K562 (cell line): ENCODE results near the gene ADGRL3. TPM values are rescaled to one million over a fixed set of nuclear protein-coding genes. Genes with fewer than 3 reads are reported as not detected.

Experiments
- ATAC-seq: fragments of 200-7000 bp; cut with Tn5 transposase; 3 replicates; pipeline ENCODE4 v1.9.1; 2020; ENCODE audit warnings: moderate library complexity
- BruUV-seq: library from RNA; stranded (reverse); fragments of 400-500 nt; replicated peaks from 2 replicates; lab custom pipeline; 2021; lab: Mats Ljungman, UMichigan
- CTCF ChIA-PET: fragments of 300-600 bp; formaldehyde crosslinking; extraction: SDS; loops from one replicate; lab custom pipeline; 2021; ENCODE audit warnings: low intra/inter-chr PET ratio; lab: Yijun Ruan, JAX
- POLR2A ChIA-PET: fragments of 300-600, 350-650 bp; sonication (Branson Sonifier 250); formaldehyde crosslinking; extraction: SDS; loops from one replicate; lab custom pipeline; 2021; ENCODE audit warnings: antibody characterized with exemption, inconsistent platforms; lab: Yijun Ruan, JAX
- DNase-seq, 4 experiments: peaks; one replicate each; pipeline versions ENCODE4 v3.0.0 to v3.0.0-alpha.2; 2011 to 2018; ENCODE audit warnings: low spot score in 3 of 4, mixed read lengths in 3 of 4; ENCODE audit errors: extremely low read depth in 1 of 4
- FAIRE-seq: peaks from 2 replicates; lab custom pipeline; 2011; peaks lifted over from hg19 to GRCh38; lab: Jason Lieb, UNC
- H2AFZ ChIP-seq: 2 replicates; pipeline ENCODE4 v1.6.0; 2011; ENCODE audit warnings: low read depth, low read length, control low read depth, inconsistent platforms
- H3K27ac ChIP-seq: fragments of 200-600 bp; 3 replicates; pipeline ENCODE4 v1.8.0; 2011; ENCODE audit warnings: low read depth, mild to moderate bottlenecking, control low read depth, inconsistent platforms, low read length, moderate library complexity, mixed read lengths; ENCODE audit errors: extremely low read depth
- H3K27me3 ChIP-seq, 2 experiments: fragments of 300-600 bp in 1 of 2; 2 replicates in 1 of 2; 3 replicates in 1 of 2; pipeline versions ENCODE4 v1.6.0 to v1.8.0; 2011; ENCODE audit warnings: inconsistent platforms in 2 of 2, low read length in 2 of 2, mild to moderate bottlenecking in 1 of 2, mixed read lengths in 1 of 2, moderate library complexity in 1 of 2; ENCODE audit not compliant: control insufficient read depth in 2 of 2, insufficient read depth in 2 of 2
- H3K36me3 ChIP-seq: fragments of 300-600 bp; 3 replicates; pipeline ENCODE4 v1.8.0; 2011; ENCODE audit warnings: mild to moderate bottlenecking, low read length, inconsistent platforms; ENCODE audit not compliant: control insufficient read depth, insufficient read depth
- H3K4me1 ChIP-seq, 2 experiments: fragments of 200-600 bp in 1 of 2; replicated peaks in 1 of 2; 2 replicates in 1 of 2; 3 replicates in 1 of 2; pipeline versions ENCODE4 v1.5.1 to v1.8.0; 2011; ENCODE audit warnings: inconsistent platforms in 2 of 2, low read length in 2 of 2, mild to moderate bottlenecking in 1 of 2, mixed read lengths in 1 of 2, moderate library complexity in 1 of 2; ENCODE audit not compliant: control insufficient read depth in 2 of 2, insufficient read depth in 2 of 2
- H3K4me2 ChIP-seq: 2 replicates; pipeline ENCODE4 v1.6.1; 2011; ENCODE audit warnings: low read length, control low read depth, inconsistent platforms, mixed read lengths; ENCODE audit not compliant: insufficient read depth
- H3K4me3 ChIP-seq: fragments of 200-600 bp; sonication (generic), shearing (Covaris generic); 2 replicates; pipeline ENCODE4 v1.5.1; 2016; ENCODE audit warnings: control low read depth, inconsistent platforms
- H3K79me2 ChIP-seq: fragments of 200-600 bp; 3 replicates; pipeline ENCODE4 v1.8.0; 2011; ENCODE audit warnings: low read length, inconsistent platforms; ENCODE audit not compliant: control insufficient read depth, insufficient read depth
- H3K9ac ChIP-seq, 2 experiments: 2 replicates each; pipeline versions ENCODE4 v1.6.0 to v1.6.1; 2011; ENCODE audit warnings: low read depth in 2 of 2, low read length in 2 of 2, control low read depth in 1 of 2, inconsistent platforms in 1 of 2, mild to moderate bottlenecking in 1 of 2, mixed read lengths in 1 of 2; ENCODE audit not compliant: insufficient read depth in 1 of 2
- H3K9me1 ChIP-seq: one replicate; pipeline ENCODE4 v1.6.0; 2011; ENCODE audit warnings: inconsistent platforms, mild to moderate bottlenecking, low read length, moderate library complexity; ENCODE audit not compliant: control insufficient read depth, insufficient read depth
- H3K9me3 ChIP-seq: replicated peaks from 2 replicates; pipeline ENCODE4 v1.5.1; 2011; ENCODE audit warnings: low read depth, low read length, inconsistent platforms; ENCODE audit not compliant: control insufficient read depth, insufficient read depth
- H4K20me1 ChIP-seq: replicated peaks from 2 replicates; pipeline ENCODE4 v1.6.1; 2011; ENCODE audit warnings: low read length, inconsistent platforms, mixed read lengths; ENCODE audit not compliant: control insufficient read depth, insufficient read depth
- HNRNPL ChIP-seq: fragments of 200-400 bp; formaldehyde crosslinking; IDR thresholded peaks from 2 replicates; pipeline ENCODE4 v1.6.1; 2017; ENCODE audit warnings: low read depth, mild to moderate bottlenecking, low read length
- JUND ChIP-seq, 2 experiments: IDR thresholded peaks; 2 replicates in 1 of 2; 3 replicates in 1 of 2; pipeline ENCODE4 v1.6.1; 2011; ENCODE audit warnings: borderline replicate concordance in 2 of 2, low read depth in 2 of 2, low read length in 2 of 2, improper control_type of control experiment in 1 of 2, missing biosample characterization in 1 of 2, missing genetic modification characterization in 1 of 2, missing genetic modification reagents in 1 of 2
- PHB2 ChIP-seq: fragments of 450-650 bp; IDR thresholded peaks from 2 replicates; pipeline ENCODE4 v1.6.1; 2017; ENCODE audit warnings: low read depth
- PHF21A ChIP-seq: fragments of 450-650 bp; IDR thresholded peaks from 2 replicates; pipeline ENCODE4 v1.6.1; 2017; ENCODE audit warnings: low read depth, borderline replicate concordance
- POLR2AphosphoS2 ChIP-seq: IDR thresholded peaks from 2 replicates; pipeline ENCODE4 v1.6.1; 2012; ENCODE audit warnings: low read length, improper control_type of control experiment
- RBM39 ChIP-seq: fragments of 200-400 bp; formaldehyde crosslinking; optimal IDR thresholded peaks from 2 replicates; pipeline ENCODE3; 2018; ENCODE audit warnings: low read depth, low read length
- RREB1 ChIP-seq: fragments of 250-450 bp; sonication (Bioruptor Pico); IDR thresholded peaks from 2 replicates; pipeline ENCODE4 v1.4.0; 2020
- SLC30A9 ChIP-seq: fragments of 250-450 bp; sonication (Bioruptor Pico); IDR thresholded peaks from 2 replicates; pipeline ENCODE4 v1.8.0; 2022; ENCODE audit warnings: mild to moderate bottlenecking, moderate library complexity
- TAL1 ChIP-seq: fragments of 450-650 bp; IDR thresholded peaks from 2 replicates; pipeline ENCODE4 v1.6.1; 2016; ENCODE audit warnings: mild to moderate bottlenecking
- TBP ChIP-seq: optimal IDR thresholded peaks from 2 replicates; pipeline ENCODE3; 2011; ENCODE audit warnings: low read depth, low read length, improper control_type of control experiment
- ZNF695 ChIP-seq: fragments of 450-650 bp; formaldehyde crosslinking; IDR thresholded peaks from 2 replicates; pipeline ENCODE4 v1.4.0; 2020; ENCODE audit warnings: mild to moderate bottlenecking, moderate library complexity
- ZNF75A ChIP-seq: fragments of 450-650 bp; formaldehyde crosslinking; IDR thresholded peaks from 2 replicates; pipeline ENCODE4 v1.4.0; 2020; ENCODE audit warnings: mild to moderate bottlenecking
- ZNF785 ChIP-seq: fragments of 250-450 bp; sonication (Bioruptor Pico); IDR thresholded peaks from 2 replicates; pipeline ENCODE4 v1.4.0; 2020; ENCODE audit warnings: mild to moderate bottlenecking
- WGBS: fragments of 100-300 bp; shearing (Covaris generic); methylation state at CpG from one replicate; pipeline ENCODE4 v1.1.6; 2016; ENCODE audit warnings: low coverage, mixed read lengths; ENCODE audit not compliant: insufficient coverage; ENCODE audit errors: missing lambda C conversion rate; 5-methylcytosine and 5-hydroxymethylcytosine counted together
- in situ Hi-C: fragments of 300-500 bp; cut with MboI; formaldehyde crosslinking; loops from 4 replicates; pipeline ENCODE4 v1.15.0; 2018; ENCODE audit warnings: inconsistent platforms, mixed read lengths
- intact Hi-C: fragments of 100-400 bp; cut with micrococcal nuclease; formaldehyde crosslinking; loops from 2 replicates; pipeline ENCODE4 v1.14.2; 2022
- polyA plus RNA-seq, 8 experiments: library from polyadenylated mRNA; depleted of rRNA in 4 of 8; stranded (reverse) in 5 of 8; unstranded in 3 of 8; fragments of >200 nt; fragmentation: Nextera tagmentation in 2 of 8; fragmentation: Illumina TruSeq in 1 of 8; extraction: Ambion mirVana in 2 of 8; extraction: Trizol in 1 of 8; gene quantifications; 2 replicates each; pipeline versions ENCODE4 v1.2.1 to v1.2.3, GENCODE V29; 2011 to 2014; ENCODE audit warnings: inconsistent platforms in 1 of 8, missing spikeins in 1 of 8
- total RNA-seq, 7 experiments: library from RNA; depleted of rRNA in 6 of 7; stranded (reverse); fragments of >200 nt in 6 of 7; fragmentation: Illumina TruSeq in 2 of 7; extraction: Trizol in 2 of 7; gene quantifications; 2 replicates each; pipeline versions ENCODE4 v1.2.1 to v1.2.3, GENCODE V29; 2011 to 2021; ENCODE audit warnings: low replicate concordance in 1 of 7
- TF ChIP-seq, protein P1 (sequence below): sonication (generic); formaldehyde crosslinking; IDR thresholded peaks from 2 replicates; pipeline ENCODE4 v1.8.0; 2022; ENCODE audit warnings: missing genetic modification reagents, mild to moderate bottlenecking, borderline replicate concordance
- TF ChIP-seq, protein P2 (sequence below): fragments of 450-650 bp; formaldehyde crosslinking; IDR thresholded peaks from 2 replicates; pipeline ENCODE4 v1.4.0; 2020; ENCODE audit warnings: mild to moderate bottlenecking, moderate library complexity

ADGRL3 gene
- total and polyA plus RNA-seq, 9 of the 15 experiments (the other 6 are each of a cell fraction or from before 2014, with no cell fraction given): 0.03 to 0.14 (median 0.04) TPM; not detected in 2

- TF ChIP-seq, protein P1, sequence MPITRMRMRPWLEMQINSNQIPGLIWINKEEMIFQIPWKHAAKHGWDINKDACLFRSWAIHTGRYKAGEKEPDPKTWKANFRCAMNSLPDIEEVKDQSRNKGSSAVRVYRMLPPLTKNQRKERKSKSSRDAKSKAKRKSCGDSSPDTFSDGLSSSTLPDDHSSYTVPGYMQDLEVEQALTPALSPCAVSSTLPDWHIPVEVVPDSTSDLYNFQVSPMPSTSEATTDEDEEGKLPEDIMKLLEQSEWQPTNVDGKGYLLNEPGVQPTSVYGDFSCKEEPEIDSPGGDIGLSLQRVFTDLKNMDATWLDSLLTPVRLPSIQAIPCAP (CRISPR knock-in tag): no peak
- no peak for TF ChIP-seq ZNF785 (CRISPR knock-in tag)
- no peak for TF ChIP-seq ZNF695 (CRISPR knock-in tag)
- no peak for TF ChIP-seq JUND (IDR thresholded peaks at IDR 0.05; ENCODE audit: borderline replicate concordance, low read depth, low read length)
- TF ChIP-seq JUND (tag; IDR thresholded peaks at IDR 0.05; ENCODE audit: borderline replicate concordance, low read depth, low read length): no peak
- TF ChIP-seq POLR2AphosphoS2: no peak
- TF ChIP-seq, all 486 proteins: peak for 0
These were observed 47.7 kb upstream of the ADGRL3 start (continued) for GRCh38 chr4:61152433-61152832.

DNA sequence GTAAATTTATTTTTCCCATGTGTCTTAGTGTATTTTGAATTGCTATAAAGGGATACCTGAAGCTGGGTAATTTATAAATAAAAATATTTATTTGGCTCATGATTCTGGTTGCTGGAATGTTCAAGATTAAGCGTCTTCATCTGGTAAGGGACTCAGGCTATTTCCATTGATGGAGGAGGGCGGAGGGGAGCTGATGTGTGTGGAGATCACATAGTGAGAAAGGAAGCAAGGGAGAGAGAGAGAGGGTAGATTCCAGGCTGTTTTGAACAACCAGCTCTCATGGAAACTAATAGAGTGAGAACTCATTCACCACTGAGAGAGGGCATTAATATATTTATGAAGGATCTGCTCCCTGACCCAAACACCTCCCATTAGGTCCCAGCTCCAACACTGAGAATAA, 39.6 kb upstream of the ADGRL3 start:
- no peaks in the 10 kb centered on the region for H3K27me3 ChIP-seq
- ChIA-PET CTCF (no interaction called here), POLR2A (no interaction called here)
- in situ Hi-C loops (no loop called here), intact Hi-C loops (no loop called here)
- H3K79me2 ChIP-seq: no peaks in the 10 kb centered on the region
- BruUV-seq: no TSS peak
- no peak overlapping the region for H3K4me2 ChIP-seq
- H3K9ac ChIP-seq: no peak overlapping the region
- no peaks in the 10 kb centered on the region for H3K9me1 ChIP-seq
- no peaks in the 10 kb centered on the region for H4K20me1 ChIP-seq
- H3K36me3 ChIP-seq: no peaks in the 10 kb centered on the region
- FAIRE-seq (no peak), DNase-seq (no peak), ATAC-seq (no peak)
- 5% methylated on average over 2 of the region's 2 CpGs for WGBS
- no peaks in the 10 kb centered on the region for H3K4me1 ChIP-seq
- H3K9me3 ChIP-seq: no peaks in the 10 kb centered on the region
- no peak overlapping the region for H3K27ac ChIP-seq
- H2AFZ ChIP-seq: no peak overlapping the region
- no peak overlapping the region for H3K4me3 ChIP-seq
- TF ChIP-seq ZNF75A (CRISPR knock-in tag) (no peak), PHB2 (no peak), HNRNPL (no peak), TBP (no peak), TAL1 (no peak), RREB1 (no peak), PHF21A (no peak), SLC30A9 (CRISPR knock-in tag) (no peak), RBM39 (no peak)
- TF ChIP-seq, protein P2, sequence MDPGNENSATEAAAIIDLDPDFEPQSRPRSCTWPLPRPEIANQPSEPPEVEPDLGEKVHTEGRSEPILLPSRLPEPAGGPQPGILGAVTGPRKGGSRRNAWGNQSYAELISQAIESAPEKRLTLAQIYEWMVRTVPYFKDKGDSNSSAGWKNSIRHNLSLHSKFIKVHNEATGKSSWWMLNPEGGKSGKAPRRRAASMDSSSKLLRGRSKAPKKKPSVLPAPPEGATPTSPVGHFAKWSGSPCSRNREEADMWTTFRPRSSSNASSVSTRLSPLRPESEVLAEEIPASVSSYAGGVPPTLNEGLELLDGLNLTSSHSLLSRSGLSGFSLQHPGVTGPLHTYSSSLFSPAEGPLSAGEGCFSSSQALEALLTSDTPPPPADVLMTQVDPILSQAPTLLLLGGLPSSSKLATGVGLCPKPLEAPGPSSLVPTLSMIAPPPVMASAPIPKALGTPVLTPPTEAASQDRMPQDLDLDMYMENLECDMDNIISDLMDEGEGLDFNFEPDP (CRISPR knock-in tag): no peak
